ENCODE results near the gene PODNL1.

DNA sequence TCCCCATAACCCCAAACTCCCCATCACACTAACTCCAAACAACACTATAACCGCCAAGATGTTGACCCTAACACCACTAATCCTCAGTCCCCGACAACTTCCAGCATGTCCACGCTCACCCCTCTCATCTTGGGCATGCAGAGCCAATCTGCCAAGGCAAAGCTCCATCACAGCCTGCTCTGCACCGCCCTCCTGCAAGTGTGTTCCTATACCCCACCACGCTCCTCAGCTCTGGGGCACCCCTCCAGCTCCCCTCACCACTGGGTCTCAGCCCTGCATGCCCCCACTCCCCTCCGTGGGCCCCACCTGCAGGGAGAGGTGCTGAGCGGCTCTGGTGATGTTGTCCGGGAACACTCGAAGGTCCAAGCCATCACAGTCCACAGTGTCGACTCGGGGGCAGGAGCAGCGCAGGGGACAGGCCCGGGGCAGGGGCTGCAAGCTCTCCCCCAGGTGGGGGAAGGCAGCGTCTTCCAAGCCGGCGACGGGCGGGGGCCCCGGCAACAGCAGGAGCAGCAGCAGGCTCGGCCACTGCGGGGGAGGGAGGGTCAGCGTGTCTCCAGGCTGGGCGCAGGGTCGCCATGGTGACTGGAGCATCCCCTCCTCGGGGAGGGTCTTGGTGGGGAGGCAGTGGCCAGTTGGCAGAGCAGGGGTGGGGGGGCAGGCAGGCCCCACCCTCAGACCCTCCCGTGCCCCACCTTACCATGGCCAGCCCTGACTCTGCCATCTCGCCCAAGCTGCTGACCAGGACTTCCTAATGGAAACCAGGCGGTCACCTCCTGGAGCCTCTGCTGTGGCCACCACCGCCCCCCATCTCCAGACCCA lies 527 bp downstream of the PODNL1 start:
- TF ChIP-seq, protein P1, sequence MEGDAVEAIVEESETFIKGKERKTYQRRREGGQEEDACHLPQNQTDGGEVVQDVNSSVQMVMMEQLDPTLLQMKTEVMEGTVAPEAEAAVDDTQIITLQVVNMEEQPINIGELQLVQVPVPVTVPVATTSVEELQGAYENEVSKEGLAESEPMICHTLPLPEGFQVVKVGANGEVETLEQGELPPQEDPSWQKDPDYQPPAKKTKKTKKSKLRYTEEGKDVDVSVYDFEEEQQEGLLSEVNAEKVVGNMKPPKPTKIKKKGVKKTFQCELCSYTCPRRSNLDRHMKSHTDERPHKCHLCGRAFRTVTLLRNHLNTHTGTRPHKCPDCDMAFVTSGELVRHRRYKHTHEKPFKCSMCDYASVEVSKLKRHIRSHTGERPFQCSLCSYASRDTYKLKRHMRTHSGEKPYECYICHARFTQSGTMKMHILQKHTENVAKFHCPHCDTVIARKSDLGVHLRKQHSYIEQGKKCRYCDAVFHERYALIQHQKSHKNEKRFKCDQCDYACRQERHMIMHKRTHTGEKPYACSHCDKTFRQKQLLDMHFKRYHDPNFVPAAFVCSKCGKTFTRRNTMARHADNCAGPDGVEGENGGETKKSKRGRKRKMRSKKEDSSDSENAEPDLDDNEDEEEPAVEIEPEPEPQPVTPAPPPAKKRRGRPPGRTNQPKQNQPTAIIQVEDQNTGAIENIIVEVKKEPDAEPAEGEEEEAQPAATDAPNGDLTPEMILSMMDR (optimal IDR thresholded peaks at IDR 0.05 in 1 of 3, IDR thresholded peaks at IDR 0.05 in 1 of 3, conservative IDR thresholded peaks at IDR 0.05 in 1 of 3; ENCODE audit: extremely low read depth in 1 of 3, insufficient read depth in 2 of 3, low read length in 3 of 3), result no peak
- TF ChIP-seq EZH2 (IDR thresholded peaks at IDR 0.05; ENCODE audit: low read length), result no peak

All from keratinocyte (primary cell).